Testis (tissue), 3 donors: ENCODE data around the gene MSANTD4. TPM values are rescaled to one million over a fixed set of nuclear protein-coding genes. Genes with fewer than 3 reads are reported as not detected.
"Not testable (repeated sequence)": the region's sequence is repeated elsewhere in the genome, so short reads cannot be mapped to it uniquely, and the experiment has no call there.

Source experiments
- DNase-seq: peaks from one replicate; pipeline ENCODE4 v3.0.0-alpha.2; 2019
- H3K27ac ChIP-seq, 2 donors: fragments of 200-600 bp; sonication (generic); one replicate each; pipeline ENCODE4 v1.5.1; 2019
- H3K27me3 ChIP-seq: fragments of 200-600 bp; sonication (generic); one replicate; pipeline ENCODE4 v1.5.1; 2019
- H3K36me3 ChIP-seq: fragments of 200-600 bp; sonication (generic); one replicate; pipeline ENCODE4 v1.5.1; 2017; ENCODE audit warnings: low read depth; ENCODE audit errors: missing control alignments
- H3K4me1 ChIP-seq: fragments of 200-600 bp; sonication (generic); one replicate; pipeline ENCODE4 v1.5.1; 2019
- H3K4me3 ChIP-seq, 2 donors: fragments of 200-600 bp; sonication (generic); one replicate each; pipeline ENCODE4 v1.5.1; 2017 to 2019
- H3K9me3 ChIP-seq: fragments of 200-600 bp; sonication (generic); one replicate; pipeline ENCODE4 v1.5.1; 2017
- POLR2A ChIP-seq: fragments of 450-650 bp; IDR thresholded peaks from one replicate; pipeline ENCODE4 v1.6.1; 2017; ENCODE audit warnings: antibody characterized with exemption, mild to moderate bottlenecking, moderate library complexity
- WGBS, 2 donors: methylation state at CpG; one replicate each; pipeline ENCODE4 v1.1.5; 2018; 5-methylcytosine and 5-hydroxymethylcytosine counted together
- intact Hi-C: fragments of 100-400 bp; cut with DNase I; formaldehyde crosslinking; loops from one replicate; pipeline ENCODE4 v1.15.1; 2023; ENCODE audit warnings: low total_unique reads
- polyA plus RNA-seq: library from polyadenylated mRNA; stranded (reverse); fragments of 350-450 nt; fragmentation: Illumina TruSeq; extraction: RNeasy Lipid Tissue Mini Kit (QIAGEN cat#74804); gene quantifications from one replicate; pipeline ENCODE4 v1.2.3, GENCODE V29; 2014; ENCODE audit warnings: low read depth, low replicate concordance; ENCODE audit not compliant: insufficient read depth
- total RNA-seq, 2 donors: library from RNA; depleted of rRNA; stranded (reverse); fragments of >200 nt; gene quantifications; one replicate each; pipeline ENCODE4 v1.2.3, GENCODE V29; 2016
- TF ChIP-seq, protein P1 (sequence below), 3 experiments: fragments of 450-650 bp in 2 of 3; fragments of 200-600 bp in 1 of 3; sonication (generic) in 1 of 3; IDR thresholded peaks; one replicate each; pipeline ENCODE4 v1.5.1; 2016 to 2019; ENCODE audit warnings: antibody characterized with exemption in 3 of 3, mild to moderate bottlenecking in 2 of 3, moderate library complexity in 1 of 3

The MSANTD4 gene
- total and polyA plus RNA-seq, 3 donors from 2014 or later = 15.5 to 34.4 (median 20.7) TPM

DNA sequence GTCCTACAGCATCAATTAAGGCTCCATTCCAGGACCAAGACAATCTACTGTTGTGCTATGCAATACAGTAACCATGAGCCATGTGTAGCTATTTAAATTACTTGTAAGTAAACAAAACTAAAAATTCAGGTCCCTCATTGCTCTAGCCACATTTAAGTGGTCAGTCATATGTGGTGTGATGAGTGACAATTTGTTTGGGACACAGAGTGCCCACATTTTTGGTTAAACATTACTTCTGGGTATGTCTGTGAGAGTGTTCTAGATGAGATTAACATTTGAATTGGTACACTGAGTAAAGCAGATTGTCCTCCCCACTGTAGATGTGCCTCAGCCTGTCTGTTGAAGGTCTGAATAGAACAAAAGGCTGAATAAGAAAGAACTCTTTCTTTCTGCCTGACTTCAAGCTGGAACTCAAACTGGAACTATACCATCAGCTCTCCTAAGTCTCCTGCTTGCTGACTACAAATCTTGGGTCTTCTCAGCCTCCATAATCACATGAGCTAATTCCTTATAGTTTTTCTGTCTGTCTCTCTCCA is 39.3 kb upstream of the MSANTD4 start:
- Histone ChIP-seq H3K27me3 (no peaks in the 10 kb centered on the region), H3K4me3 (no peak overlapping the region), H3K4me1 (no peaks in the 10 kb centered on the region), H3K9me3 (no peaks in the 10 kb centered on the region), H3K27ac (no peak overlapping the region), H3K36me3 (no peaks in the 10 kb centered on the region)
- TF ChIP-seq, protein P1, sequence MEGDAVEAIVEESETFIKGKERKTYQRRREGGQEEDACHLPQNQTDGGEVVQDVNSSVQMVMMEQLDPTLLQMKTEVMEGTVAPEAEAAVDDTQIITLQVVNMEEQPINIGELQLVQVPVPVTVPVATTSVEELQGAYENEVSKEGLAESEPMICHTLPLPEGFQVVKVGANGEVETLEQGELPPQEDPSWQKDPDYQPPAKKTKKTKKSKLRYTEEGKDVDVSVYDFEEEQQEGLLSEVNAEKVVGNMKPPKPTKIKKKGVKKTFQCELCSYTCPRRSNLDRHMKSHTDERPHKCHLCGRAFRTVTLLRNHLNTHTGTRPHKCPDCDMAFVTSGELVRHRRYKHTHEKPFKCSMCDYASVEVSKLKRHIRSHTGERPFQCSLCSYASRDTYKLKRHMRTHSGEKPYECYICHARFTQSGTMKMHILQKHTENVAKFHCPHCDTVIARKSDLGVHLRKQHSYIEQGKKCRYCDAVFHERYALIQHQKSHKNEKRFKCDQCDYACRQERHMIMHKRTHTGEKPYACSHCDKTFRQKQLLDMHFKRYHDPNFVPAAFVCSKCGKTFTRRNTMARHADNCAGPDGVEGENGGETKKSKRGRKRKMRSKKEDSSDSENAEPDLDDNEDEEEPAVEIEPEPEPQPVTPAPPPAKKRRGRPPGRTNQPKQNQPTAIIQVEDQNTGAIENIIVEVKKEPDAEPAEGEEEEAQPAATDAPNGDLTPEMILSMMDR (IDR thresholded peaks at IDR 0.05) = no peak
- no peak for TF ChIP-seq POLR2A
- DNase-seq = no peak
- intact Hi-C loops = no loop called here

DNA sequence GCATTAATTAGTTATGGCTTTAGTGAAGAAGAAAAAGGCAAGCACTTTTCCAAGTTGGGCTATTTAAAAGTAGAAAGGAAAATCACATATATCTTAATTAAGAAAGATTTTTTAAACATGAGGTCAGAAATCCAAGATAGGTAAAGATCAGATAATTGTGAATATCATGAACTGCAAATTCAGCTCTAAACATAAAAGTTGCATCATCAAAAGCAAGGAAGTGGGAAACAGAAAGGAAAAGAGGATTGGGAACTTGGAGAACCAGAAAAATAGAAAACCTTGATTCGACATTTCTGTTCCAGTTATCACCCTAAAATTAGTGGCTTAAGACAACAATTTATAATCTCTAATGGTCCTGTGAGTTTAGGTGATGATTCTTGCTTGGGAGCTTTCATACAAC is 37.6 kb upstream of the MSANTD4 start:
- TF ChIP-seq, protein P1 (IDR thresholded peaks at IDR 0.05) = no peak
- TF ChIP-seq POLR2A = no peak
- no peak for DNase-seq
- H3K4me3 ChIP-seq = no peak overlapping the region
- no peaks in the 10 kb centered on the region for H3K36me3 ChIP-seq
- WGBS, 2 donors = 81 to 93% methylated on average over 1 of the region's 1 CpG
- H3K27me3 ChIP-seq = no peaks in the 10 kb centered on the region
- H3K4me1 ChIP-seq = no peaks in the 10 kb centered on the region
- H3K27ac ChIP-seq = no peak overlapping the region
- H3K9me3 ChIP-seq = no peaks in the 10 kb centered on the region
- intact Hi-C loops = no loop called here

DNA sequence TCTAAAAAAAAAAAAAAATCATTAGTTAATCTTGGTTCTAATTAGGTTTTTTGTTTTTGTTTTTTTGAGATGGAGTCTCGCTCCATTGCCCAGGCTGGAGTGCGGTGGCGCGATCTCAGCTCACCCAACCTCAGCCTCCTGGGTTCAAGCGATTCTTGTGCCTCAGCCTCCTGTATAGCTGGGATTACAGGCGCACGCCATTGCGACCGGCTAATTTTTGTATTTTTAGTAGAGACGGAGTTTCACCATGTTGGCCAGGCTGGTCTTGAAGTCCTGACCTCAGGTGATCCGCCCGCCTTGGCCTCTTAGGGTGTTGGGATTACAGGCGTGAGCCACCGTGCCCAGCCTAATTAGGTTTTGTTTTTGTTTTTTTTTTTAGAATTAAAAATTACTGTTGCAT is 36.3 kb upstream of the MSANTD4 start:
- H3K27ac ChIP-seq, H3K4me1 ChIP-seq, H3K27me3 ChIP-seq, H3K9me3 ChIP-seq, intact Hi-C loops, H3K4me3 ChIP-seq, H3K36me3 ChIP-seq, DNase-seq: not testable (repeated sequence)
- WGBS, 2 donors = 60 to 77% methylated on average over 14 of the region's 14 CpGs

DNA sequence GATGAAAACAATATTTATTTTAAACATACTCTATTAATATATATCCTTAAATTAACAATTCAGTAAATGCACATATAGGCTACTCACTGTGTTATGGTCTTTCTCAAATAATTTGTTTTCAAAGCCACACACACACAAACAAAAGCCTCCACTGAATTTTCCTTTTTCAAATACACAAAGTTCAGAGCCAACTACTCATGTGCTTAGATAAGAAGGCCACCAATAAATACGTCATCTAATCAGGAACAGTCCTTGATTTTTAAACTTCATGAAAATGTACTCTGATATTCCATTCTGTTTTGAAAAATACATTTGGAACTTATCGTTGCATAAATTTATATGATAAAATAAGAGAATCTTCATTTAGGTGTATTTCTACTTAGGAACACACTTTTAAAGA is 29.1 kb upstream of the MSANTD4 start:
- 43 to 56% methylated on average over 2 of the region's 2 CpGs for WGBS, 2 donors

DNA sequence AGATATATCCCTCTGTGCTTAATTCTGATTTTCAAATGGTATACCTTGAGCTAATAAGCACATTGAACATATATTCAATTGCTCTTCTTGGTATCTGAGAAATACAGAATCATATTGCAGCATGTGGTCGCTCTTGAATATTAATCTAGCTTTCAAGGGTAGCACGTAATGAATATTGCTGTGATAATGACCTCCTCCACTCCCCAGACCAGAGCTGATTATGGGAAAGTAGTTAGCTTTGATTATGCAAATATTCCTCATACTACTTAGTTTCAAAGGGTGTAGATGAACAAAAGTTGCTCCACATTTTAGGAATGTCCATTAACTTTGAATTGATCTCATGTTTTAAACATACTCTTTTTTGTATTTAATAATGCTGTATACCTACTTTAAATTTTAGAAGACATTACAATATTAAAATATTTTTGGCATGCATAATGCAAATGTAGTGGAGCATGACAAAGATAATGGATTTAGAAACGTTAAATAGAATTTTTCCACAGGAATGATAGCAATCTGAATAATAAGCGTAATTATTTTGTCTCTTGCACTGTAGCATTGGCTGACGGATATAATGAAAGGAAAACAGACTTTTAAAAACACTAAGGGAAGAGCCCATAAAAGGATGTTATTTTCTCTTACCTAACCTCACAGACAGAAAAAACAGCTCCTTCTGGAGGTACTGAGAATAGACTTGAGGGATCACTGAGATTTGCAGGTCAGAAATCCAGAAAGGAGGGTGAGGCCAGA is 27.9 kb upstream of the MSANTD4 start:
- Histone ChIP-seq H3K27ac (no peak overlapping the region), H3K27me3 (no peaks in the 10 kb centered on the region), H3K4me1 (no peaks in the 10 kb centered on the region), H3K4me3 (no peak overlapping the region), H3K36me3 (no peaks in the 10 kb centered on the region), H3K9me3 (no peaks in the 10 kb centered on the region)
- TF ChIP-seq, protein P1 (IDR thresholded peaks at IDR 0.05) = no peak
- no peak for TF ChIP-seq POLR2A
- intact Hi-C loops = no loop called here
- DNase-seq = no peak
- WGBS, 2 donors = 68 to 75% methylated on average over 5 of the region's 5 CpGs

More for the DNA sequence above, 29.1 kb upstream of the MSANTD4 start:
- TF ChIP-seq, protein P1 (IDR thresholded peaks at IDR 0.05) = no peak
- TF ChIP-seq POLR2A = no peak
- no peaks in the 10 kb centered on the region for H3K27me3 ChIP-seq
- no peak overlapping the region for H3K27ac ChIP-seq
- no peaks in the 10 kb centered on the region for H3K9me3 ChIP-seq
- intact Hi-C loops = no loop called here
- H3K4me3 ChIP-seq = no peak overlapping the region
- H3K36me3 ChIP-seq = no peaks in the 10 kb centered on the region
- no peak for DNase-seq
- H3K4me1 ChIP-seq = no peaks in the 10 kb centered on the region
